Measurements from ENCODE around the gene DNAH8. TPM values are rescaled to one million over a fixed set of nuclear protein-coding genes. Genes with fewer than 3 reads are reported as not detected.

DNAH8 gene
- total RNA-seq, 1 donor from 2014 or later, result 0.03 TPM

- H3K9me3 ChIP-seq, result no peaks in the 10 kb centered on the region
Observed at GRCh38 chr6:38943964-38944363, 228.9 kb downstream of the DNAH8 start.

GRCh38 chr6:38944655-38945279, 229.7 kb downstream of the DNAH8 start:
- no peaks in the 10 kb centered on the region for H3K27me3 ChIP-seq (ENCODE audit: low read depth)
- H3K27ac ChIP-seq, result no peak overlapping the region
- H3K36me3 ChIP-seq, result no peaks in the 10 kb centered on the region

More at GRCh38 chr6:38943964-38944363, 228.9 kb downstream of the DNAH8 start:
- intact Hi-C loops (cut with DNase I), result no loop called here
- Histone ChIP-seq H3K36me3 (no peaks in the 10 kb centered on the region), H3K27me3 (ENCODE audit: low read depth) (no peaks in the 10 kb centered on the region), H3K4me1 (no peaks in the 10 kb centered on the region), H3K27ac (no peak overlapping the region), H3K4me3 (no peak overlapping the region)
- ATAC-seq, result no peak
- DNase-seq, result no peak
- TF ChIP-seq, protein P1, sequence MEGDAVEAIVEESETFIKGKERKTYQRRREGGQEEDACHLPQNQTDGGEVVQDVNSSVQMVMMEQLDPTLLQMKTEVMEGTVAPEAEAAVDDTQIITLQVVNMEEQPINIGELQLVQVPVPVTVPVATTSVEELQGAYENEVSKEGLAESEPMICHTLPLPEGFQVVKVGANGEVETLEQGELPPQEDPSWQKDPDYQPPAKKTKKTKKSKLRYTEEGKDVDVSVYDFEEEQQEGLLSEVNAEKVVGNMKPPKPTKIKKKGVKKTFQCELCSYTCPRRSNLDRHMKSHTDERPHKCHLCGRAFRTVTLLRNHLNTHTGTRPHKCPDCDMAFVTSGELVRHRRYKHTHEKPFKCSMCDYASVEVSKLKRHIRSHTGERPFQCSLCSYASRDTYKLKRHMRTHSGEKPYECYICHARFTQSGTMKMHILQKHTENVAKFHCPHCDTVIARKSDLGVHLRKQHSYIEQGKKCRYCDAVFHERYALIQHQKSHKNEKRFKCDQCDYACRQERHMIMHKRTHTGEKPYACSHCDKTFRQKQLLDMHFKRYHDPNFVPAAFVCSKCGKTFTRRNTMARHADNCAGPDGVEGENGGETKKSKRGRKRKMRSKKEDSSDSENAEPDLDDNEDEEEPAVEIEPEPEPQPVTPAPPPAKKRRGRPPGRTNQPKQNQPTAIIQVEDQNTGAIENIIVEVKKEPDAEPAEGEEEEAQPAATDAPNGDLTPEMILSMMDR (IDR thresholded peaks at IDR 0.05), result no peak

DNA sequence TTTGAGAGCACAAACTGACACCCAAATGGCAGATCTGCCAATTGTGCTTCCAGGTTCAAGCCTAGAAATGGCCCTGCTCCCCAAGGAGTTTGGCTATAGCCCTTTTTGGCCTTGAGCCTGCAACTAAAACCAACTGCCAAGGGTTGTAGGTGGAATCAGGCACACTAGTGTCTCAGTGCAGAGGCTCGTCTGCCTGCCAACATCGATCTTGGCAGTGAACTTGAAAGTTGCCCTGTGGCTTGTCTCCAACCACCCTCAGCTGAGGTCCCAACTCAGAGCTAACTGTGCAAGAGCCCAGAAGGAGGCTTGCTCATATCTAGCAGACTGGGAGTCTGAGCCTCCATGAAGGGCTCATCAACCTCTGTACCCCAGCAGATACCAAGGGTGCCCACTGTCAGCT, 240.8 kb downstream of the DNAH8 start:
- no peaks in the 10 kb centered on the region for H3K36me3 ChIP-seq
- H3K27ac ChIP-seq, result no peak overlapping the region
- DNase-seq (no peak), ATAC-seq (no peak)
- peaks cover 4% of the 10 kb centered on the region for H3K27me3 ChIP-seq (ENCODE audit: low read depth)
- H3K9me3 ChIP-seq, result no peaks in the 10 kb centered on the region
- TF ChIP-seq, protein P1 (IDR thresholded peaks at IDR 0.05), result no peak
- no peak overlapping the region for H3K4me3 ChIP-seq
- H3K4me1 ChIP-seq, result no peaks in the 10 kb centered on the region
- intact Hi-C loops (cut with DNase I), result no loop called here

More at GRCh38 chr6:38944655-38945279, 229.7 kb downstream of the DNAH8 start:
- DNase-seq, result no peak
- H3K4me1 ChIP-seq, result no peaks in the 10 kb centered on the region
- TF ChIP-seq, protein P1 (IDR thresholded peaks at IDR 0.05), result no peak
- no peaks in the 10 kb centered on the region for H3K9me3 ChIP-seq
- no peak overlapping the region for H3K4me3 ChIP-seq
- intact Hi-C loops (cut with DNase I), result no loop called here
- no peak for ATAC-seq

DNA sequence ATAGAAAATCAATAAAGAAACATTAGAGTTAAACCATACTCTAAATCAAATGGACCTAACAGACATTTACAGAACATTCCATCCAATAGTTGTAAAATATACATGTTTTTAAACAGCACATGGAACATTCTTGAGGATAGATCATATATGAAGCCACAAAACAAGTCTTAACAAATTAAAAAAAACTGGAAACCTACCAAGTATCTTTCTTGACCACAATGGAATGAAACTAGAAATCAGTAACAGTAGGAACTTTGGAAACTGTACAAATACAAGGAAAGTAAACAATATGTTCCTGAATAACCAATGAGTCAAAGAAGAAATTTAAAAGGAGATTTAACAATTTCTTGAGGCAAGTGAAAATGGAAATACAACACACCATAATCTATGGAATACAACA, 242.3 kb downstream of the DNAH8 start:
- DNase-seq, result no peak
- H3K27ac ChIP-seq, result no peak overlapping the region
- ATAC-seq, result no peak
- no peaks in the 10 kb centered on the region for H3K36me3 ChIP-seq
- intact Hi-C loops (cut with DNase I), result no loop called here
- H3K9me3 ChIP-seq, result no peaks in the 10 kb centered on the region
- no peaks in the 10 kb centered on the region for H3K4me1 ChIP-seq
- TF ChIP-seq, protein P1 (IDR thresholded peaks at IDR 0.05), result no peak
- no peak overlapping the region for H3K4me3 ChIP-seq
- H3K27me3 ChIP-seq (ENCODE audit: low read depth), result peaks cover 4% of the 10 kb centered on the region

DNA sequence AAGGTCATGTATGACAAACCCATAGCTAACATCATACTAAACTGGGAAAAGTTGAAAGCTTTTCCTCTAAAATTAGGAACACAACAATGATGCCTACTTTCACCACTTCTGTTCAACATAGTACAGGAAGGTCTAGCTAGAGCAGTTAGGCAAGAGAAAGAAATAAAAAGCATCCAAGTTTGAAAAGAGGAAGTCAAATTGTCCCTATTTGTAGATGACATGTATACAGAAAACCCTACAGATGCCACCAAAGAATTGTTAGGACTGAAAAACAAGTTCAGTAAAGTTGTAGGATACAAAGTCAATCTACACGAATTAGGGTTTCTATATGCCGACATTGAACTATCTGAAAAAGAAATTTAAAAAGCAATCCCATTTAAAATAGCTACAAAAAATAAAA, 244.0 kb downstream of the DNAH8 start:
- TF ChIP-seq, protein P1 (IDR thresholded peaks at IDR 0.05), result no peak
- DNase-seq (no peak), ATAC-seq (no peak)
- intact Hi-C loops (cut with DNase I), result no loop called here
- H3K27ac ChIP-seq, result no peak overlapping the region
- no peaks in the 10 kb centered on the region for H3K36me3 ChIP-seq
- H3K27me3 ChIP-seq (ENCODE audit: low read depth), result peaks cover 4% of the 10 kb centered on the region
- H3K4me1 ChIP-seq, result no peaks in the 10 kb centered on the region
- no peak overlapping the region for H3K4me3 ChIP-seq
- H3K9me3 ChIP-seq, result no peaks in the 10 kb centered on the region
